ENCODE results near the gene RRP9.
"Not testable (repeated sequence)": the region's sequence is repeated elsewhere in the genome, so short reads cannot be mapped to it uniquely, and the experiment has no call there.

RRP9 gene, protein sequence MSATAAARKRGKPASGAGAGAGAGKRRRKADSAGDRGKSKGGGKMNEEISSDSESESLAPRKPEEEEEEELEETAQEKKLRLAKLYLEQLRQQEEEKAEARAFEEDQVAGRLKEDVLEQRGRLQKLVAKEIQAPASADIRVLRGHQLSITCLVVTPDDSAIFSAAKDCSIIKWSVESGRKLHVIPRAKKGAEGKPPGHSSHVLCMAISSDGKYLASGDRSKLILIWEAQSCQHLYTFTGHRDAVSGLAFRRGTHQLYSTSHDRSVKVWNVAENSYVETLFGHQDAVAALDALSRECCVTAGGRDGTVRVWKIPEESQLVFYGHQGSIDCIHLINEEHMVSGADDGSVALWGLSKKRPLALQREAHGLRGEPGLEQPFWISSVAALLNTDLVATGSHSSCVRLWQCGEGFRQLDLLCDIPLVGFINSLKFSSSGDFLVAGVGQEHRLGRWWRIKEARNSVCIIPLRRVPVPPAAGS

DNA sequence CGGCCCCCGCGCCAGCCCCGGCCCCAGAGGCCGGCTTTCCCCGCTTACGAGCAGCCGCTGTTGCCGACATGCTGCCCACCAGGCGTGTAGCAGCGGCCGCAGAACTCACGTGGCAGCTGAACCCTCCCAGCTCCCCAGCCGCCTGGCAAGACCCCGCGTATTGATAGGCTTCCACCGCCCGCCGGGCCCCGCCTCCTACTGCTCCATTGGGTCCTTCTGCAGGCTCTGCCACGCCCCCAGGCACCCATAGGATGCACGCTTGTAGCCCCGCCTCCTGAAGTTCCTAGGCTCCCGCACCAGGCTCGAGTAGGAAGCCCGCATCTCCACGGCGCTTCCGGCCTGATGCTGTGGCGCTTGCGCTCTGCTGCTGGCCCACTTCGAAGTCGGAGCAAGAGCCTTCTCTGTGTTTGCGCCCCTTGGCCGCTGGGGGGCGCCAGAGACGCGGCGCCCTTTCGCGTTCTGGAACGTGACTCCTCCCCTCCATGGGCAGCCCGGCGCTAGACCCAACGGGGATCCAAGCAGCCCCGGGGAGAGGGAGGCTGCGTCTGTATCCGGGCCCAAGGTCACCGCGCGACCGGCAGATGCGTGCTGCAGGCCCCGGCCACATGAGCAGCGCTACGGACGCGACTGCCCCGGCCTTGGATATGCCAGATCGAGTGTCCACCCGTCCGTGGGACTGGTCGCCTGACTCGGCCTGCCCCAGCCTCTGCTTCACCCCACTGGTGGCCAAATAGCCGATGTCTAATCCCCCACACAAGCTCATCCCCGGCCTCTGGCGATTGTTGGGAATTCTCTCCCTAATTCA lies at the start of gene RRP9, which contains the start of gene PARP3:
TSS of gene RRP9 (minus strand) at position 107 of the 805 bp plus-strand sequence. CDS start at position 70, 37 bp downstream.
TSS of gene PARP3 (plus strand) at position 566 of the 805 bp plus-strand sequence. CDS start 993 bp downstream, outside the sequence.
- DNase-seq (ENCODE audit: low read depth) = peak; percentile 99

DNA sequence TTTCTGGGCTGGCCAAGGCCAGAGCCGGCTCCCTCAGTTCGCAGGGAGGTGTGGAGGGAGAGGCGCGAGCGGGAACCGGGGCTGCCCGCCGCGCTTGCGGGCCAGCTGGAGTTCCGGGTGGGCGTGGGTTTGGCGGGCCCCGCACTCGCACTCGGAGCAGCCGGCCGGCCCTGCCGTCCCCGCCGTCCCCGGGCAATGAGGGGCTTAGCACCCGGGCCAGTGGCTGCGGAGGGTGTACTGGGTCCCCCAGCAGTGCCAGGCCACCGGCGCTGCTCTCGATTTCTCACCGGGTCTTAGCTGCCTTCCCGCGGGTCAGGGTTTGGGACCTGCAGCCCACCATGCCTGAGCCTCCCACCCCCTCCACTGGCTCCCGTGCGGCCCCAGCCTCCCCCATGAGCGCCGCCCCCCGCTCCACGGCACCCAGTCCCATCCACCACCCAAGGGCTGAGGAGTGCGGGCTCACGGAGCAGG lies 48.8 kb upstream of the RRP9 start:
- DNase-seq (ENCODE audit: low read depth) = not testable (repeated sequence)

DNA sequence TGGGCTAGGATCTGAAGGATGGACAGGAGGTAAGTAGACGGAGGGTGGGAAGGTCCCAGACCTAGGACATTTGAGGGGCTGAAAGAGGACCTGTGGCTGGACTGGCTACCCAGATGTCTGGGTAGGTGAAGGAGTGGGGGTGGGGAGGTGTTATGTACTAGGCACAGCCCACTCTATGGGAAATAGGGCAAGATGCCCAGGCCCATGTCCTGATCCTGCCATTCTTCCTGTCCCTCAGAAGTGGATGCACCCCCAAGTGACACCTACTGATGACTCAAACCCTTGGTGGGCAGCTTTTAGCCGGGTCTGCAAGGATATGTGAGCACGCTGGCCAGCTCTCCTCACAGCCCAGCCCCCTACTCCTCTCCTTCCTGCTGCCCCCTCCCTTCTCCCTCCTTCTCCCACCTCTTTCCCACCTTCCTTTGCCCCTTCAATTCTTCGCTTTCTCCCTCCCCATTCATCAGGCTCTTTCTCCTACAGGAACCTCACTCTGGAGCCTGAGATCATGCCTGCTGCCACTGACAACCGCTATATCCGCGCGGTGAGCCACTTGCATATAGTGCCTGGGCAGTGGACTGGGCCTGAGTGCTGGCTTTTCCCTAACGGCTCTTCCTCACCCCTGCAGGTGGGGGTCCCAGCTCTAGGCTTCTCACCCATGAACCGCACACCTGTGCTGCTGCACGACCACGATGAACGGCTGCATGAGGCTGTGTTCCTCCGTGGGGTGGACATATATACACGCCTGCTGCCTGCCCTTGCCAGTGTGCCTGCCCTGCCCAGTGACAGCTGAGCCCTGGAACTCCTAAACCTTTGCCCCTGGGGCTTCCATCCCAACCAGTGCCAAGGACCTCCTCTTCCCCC lies 46.8 kb upstream of the RRP9 start:
- no peak for DNase-seq (ENCODE audit: low read depth)

DNA sequence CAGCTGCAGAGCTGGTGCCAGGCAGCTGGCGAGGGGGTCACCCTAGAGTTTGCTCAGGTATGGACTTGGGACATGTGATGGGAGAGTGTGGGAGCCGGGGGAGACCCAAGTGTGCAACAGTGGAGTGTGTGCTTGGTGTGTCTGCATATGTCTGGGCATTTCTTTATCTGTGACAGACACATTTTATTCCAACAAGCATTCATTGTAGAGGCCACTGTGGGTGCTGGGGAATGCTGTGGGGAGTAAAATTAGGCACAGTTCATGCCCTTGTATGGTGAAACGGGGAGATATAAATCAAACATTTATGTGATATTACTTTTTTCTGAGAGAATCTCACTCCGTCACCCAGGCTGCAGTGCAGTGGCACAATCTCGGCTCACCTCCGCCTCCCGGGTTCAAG lies 45.9 kb upstream of the RRP9 start:
- DNase-seq (ENCODE audit: low read depth) = no peak

DNA sequence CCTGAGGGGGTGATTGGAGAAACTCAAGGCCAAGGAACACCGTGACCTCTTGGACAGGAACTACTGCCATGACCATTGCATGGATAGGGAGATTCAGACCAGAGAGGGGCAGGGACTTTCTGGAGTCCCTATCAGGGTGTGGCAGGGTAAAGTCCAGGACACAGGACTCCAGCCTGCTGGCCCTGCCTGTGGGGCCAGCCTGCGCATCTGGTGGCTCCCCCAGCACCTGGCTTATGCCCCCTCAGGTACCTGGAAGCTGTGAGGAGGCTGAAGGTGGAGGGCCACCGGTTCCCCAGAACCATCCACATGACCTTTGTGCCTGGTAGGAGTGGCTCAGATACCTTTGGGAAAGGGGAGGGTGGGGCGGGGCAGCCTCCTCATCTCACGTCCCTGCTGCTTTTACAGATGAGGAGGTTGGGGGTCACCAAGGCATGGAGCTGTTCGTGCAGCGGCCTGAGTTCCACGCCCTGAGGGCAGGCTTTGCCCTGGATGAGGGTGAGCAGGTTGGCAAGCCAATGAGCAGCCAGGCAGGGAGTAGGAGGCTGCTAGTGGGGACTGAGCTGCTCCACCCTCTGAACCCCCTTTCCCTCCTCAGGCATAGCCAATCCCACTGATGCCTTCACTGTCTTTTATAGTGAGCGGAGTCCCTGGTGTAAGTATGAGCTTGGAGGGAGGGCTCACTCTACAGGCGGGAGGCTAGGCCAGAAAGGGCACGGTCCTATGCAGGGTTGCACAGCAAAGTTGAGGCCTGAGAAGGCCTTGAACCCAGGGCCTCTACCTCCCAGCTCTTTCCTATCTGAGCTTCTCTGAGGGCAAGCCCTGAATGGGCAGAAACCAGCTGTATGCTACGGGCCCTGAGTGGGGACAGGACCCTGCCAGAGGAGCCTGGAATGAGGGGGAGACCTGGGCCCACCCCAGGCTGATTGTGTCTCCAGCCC lies 44.6 kb upstream of the RRP9 start:
- DNase-seq (ENCODE audit: low read depth) = no peak

DNA sequence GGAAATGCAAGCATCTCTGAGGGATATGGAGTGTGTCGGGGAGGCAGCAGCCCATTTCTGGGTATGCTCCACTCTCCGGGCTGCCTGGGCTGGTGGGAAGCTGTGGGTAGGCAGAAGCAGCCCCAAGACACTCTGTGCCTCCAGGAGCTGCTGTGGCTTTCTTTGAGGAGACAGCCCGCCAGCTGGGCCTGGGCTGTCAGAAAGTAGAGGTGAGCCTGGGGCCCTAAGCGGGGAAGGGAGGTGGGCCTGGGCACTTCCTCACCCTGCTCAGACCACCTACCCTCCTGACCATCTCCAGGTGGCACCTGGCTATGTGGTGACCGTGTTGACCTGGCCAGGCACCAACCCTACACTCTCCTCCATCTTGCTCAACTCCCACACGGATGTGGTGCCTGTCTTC lies 43.4 kb upstream of the RRP9 start:
- DNase-seq (ENCODE audit: low read depth) = no peak

DNA sequence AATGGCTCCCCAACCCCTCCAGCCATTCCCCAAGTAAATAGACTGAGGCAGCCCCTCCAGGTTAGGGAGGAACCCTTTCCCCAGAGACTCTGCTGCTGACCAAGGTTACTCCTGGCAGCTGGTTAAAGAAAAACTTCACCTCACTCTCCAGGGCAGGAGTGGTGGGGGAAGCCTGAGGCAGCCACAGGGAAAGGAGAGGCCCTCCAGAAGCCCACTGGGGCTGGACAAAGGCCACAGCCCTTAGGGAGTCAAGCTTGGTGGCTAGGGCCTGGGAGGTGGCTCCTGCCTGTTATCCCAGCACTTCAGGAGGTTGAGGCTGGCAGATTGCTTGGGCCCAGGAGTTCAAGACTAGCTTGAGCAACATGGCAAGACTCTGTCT lies 42.6 kb upstream of the RRP9 start:
- DNase-seq (ENCODE audit: low read depth) = no peak

DNA sequence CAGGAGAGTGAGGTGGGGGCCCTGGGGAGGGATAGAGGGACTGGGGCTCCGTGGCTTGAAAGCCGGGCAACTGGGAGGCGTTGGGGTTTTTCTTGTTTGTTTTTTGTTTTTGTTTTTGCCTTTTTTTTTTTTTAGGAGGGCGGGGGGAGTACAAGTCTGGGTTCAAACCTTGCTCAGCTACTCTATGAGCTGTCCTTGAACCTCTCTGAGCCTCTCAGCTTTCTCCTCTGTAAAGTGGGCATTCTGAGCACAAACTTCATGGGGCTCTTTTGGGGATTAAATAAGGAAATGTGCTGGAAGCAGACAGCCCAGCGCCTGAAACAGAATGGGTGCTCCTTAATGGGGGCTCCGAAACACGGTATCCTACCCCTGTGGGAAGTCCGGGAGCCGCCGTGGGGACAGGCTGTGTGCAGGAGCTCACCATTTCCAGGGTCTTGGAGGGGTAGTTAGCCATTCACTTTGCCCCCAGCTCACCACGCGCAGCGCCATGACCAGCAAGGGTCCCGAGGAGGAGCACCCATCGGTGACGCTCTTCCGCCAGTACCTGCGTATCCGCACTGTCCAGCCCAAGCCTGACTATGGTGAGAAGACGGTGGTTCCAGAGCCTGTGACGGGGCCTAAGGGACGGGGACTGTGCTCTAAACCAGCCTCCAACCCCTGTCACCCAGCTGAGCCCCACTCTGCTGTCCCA lies 42.0 kb upstream of the RRP9 start:
- no peak for DNase-seq (ENCODE audit: low read depth)

DNA sequence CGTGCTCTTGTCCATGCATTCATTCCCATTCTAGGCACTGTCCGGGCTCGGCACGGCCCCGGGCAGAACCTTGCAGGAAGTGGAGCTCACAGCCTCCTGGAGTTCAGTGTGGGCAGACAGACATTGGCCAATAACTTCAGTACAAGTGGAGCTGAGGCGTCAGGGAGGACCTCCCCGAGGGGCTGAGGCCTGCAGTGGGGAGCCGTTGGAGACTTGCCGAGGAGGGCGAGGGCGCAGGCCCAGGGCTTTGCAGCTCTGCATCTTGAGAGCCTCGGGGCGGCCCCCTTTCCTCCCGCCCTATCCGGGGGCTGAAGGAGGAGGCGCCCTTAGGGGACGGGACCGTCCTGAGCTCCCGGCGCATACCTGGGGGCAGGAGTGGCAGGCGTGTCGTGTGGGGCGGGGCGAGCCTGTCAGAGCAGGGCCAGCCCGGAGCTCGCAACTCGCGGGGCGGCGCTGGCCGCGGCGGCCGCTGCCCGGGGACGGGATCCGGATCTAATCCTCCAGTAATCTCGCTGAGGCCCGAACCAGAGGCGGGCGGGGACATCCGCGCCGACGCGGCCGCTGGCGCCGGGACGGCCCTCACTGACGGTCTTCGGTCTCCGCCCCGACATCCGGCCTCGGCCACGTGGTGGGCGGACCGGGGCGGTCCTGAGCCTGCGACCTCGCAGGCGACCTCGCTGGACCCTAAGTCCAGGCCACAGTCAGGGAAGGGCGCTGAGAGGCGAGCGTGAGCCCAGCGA lies 41.3 kb upstream of the RRP9 start, which contains the start of gene ACY1:
TSS of gene ACY1 (plus strand) at position 698 of the 740 bp plus-strand sequence. CDS start 530 bp downstream, outside the sequence.
- peak; percentile 67 for DNase-seq (ENCODE audit: low read depth)

DNA sequence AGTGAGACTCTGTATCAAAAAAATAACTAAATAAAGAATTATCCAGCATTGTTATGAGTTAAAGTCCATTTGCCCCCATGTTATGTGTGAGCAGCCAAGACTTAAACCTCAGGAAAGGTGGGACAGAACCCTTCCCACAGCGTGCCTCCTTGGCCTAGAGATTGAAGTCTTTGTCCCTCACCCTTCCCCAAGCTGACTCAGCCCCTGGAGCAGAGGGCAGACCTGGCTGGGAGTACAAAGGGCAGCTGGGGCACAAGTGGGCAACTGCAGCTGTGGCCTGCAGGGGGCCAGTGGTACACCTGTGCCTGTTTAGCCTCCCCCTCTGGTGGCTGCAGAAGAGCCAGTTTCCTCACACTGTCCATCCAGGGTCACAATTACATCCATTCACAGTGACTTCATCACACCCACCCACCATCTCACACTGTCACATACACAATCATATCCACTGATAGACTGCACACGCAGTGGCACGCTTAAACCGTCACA lies 40.7 kb upstream of the RRP9 start:
- DNase-seq (ENCODE audit: low read depth) = no peak

DNA sequence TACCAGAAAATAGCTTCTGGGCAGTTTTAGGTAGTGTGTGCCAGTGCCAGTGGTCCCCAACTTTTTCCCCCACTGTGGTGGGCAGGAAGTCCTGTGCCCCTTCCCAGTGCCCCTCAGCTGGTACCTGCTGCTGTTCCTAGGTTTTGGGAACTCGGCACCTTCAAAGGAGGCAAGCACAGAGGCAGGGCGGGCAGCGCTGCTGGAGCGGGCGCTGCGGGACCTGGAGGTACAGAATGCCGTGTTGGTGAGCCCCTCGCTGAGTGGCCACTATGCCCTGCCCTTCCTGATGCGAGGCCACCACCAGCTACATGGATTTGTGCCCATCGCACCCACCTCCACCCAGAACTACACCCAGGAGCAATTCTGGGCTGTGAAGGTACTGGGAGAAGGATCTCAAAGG lies 38.5 kb upstream of the RRP9 start:
- DNase-seq (ENCODE audit: low read depth) = no peak

DNA sequence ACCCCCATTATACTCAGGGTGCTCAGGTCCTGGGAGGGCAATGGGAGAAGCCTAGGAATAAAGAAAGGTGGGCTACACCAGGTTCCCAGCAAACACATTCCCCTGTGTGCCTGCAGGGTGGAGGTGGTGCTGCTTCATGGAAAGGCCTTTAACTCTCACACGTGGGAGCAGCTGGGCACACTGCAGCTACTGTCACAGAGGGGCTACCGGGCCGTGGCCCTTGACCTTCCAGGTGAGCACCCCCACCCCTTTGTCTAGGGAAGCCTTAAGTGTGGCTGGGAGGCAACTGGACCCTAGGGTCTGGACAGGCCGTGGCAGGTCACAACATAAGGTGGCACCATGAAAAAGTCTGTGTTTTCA lies 36.4 kb upstream of the RRP9 start:
- DNase-seq (ENCODE audit: low read depth) = no peak

DNA sequence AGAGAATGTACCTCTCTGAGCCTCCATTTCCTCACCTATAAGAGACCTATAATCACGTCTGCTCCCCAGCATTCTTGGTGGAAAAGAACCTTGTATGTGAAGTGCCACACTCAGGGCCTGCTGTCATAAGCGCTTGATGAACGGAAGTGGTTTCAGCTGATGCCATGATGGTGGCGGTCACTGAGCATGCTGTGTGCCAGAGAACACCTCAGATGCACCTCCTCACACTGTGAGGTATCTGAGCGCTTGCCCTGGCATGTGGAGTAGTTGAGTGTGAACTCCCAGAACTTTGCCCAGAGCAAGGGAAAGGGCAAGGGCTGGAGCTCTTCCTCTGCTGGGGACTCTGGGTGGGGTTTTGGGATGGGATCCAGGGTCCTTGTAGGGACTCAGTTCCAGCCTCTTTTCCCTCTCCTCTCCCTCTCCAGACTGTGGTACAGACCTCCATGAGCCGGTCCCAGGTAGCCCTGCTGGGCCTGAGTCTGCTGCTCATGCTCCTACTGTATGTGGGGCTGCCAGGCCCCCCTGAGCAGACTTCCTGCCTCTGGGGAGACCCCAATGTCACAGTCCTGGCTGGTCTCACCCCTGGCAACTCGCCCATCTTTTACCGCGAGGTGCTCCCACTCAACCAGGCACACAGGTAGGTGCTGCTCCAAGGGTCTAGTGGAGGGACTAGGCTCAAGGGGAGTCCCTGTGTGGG lies 35.9 kb upstream of the RRP9 start:
- DNase-seq (ENCODE audit: low read depth) = no peak

DNA sequence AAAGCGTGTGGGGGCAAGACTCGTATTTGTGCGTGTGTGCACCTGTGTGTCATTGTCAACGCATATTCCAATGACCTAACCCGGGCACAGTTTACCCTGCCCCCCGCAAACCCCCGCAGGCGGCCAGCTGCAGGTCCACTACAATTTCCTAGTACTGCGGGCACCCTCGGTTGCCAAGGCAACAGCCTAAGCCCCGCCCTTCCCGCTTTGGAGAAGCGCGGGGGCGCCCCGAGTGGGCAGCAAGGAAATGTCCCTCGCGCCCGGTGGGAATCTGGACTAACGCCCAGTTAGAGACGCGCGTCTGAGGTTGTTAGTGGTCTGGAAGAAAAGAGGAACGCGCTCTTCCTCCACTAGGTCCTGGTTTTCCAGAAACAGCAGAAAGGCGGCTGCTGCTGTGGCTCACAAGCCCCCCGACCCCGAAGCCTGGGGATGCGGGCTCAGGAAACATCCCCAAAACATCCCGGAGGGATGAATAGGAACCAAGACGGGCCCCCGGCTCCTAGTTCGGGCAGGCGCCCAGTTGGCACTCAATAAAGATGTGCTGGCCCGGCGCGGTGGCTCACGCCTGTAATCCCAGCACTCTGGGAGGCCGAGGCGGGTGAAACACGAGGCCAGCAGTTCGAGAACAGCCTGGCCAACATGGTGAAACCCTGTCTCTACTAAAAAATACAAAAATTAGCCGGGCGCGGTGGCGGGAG lies 34.3 kb upstream of the RRP9 start:
- DNase-seq (ENCODE audit: low read depth) = no peak

DNA sequence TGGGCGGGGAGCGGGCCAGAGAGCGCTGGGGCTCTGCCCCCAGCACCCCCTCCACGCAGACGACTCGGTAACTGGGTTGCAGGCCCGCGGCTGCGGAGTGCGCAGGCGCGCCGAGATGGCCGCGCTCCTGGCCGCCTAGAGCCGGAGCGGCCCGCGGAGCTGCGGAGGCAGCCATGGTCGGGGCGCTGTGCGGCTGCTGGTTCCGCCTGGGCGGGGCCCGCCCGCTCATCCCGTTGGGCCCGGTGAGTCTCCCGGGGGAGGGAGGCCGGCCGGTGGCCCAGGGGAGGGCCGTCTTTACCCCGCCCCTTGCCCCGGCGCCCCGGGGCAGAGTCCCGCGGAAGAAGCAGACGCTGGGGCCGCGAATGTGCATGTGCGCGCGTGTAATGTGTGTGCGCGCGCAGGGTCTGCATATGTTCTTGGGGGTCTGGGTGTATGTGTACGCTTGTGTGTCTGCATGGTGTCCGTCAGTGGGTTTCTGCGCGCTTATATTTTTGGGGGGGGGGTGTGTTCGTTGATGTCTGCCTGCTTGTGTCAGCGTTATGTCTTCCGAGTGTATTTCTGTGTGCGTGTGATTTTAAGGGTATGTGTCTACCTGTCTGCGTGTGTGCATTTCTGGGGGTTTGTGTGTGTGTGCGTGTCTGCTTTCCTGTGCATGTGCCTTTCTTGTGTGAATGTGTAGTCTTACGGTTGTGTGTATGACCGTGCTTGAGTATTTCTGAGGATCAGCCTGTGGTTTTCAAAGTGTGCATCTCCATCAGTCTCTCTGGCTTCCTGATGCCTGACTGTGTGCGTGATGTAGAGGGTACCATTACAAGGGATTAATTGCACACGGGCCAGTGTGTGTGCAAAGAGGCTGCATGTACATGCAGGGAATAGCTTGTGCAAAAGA lies 33.5 kb upstream of the RRP9 start, which contains the start of gene ABHD14A:
TSS of gene ABHD14A (plus strand) at position 102 of the 889 bp plus-strand sequence. CDS start at position 174, 72 bp downstream.
- DNase-seq (ENCODE audit: low read depth) = no peak

DNA sequence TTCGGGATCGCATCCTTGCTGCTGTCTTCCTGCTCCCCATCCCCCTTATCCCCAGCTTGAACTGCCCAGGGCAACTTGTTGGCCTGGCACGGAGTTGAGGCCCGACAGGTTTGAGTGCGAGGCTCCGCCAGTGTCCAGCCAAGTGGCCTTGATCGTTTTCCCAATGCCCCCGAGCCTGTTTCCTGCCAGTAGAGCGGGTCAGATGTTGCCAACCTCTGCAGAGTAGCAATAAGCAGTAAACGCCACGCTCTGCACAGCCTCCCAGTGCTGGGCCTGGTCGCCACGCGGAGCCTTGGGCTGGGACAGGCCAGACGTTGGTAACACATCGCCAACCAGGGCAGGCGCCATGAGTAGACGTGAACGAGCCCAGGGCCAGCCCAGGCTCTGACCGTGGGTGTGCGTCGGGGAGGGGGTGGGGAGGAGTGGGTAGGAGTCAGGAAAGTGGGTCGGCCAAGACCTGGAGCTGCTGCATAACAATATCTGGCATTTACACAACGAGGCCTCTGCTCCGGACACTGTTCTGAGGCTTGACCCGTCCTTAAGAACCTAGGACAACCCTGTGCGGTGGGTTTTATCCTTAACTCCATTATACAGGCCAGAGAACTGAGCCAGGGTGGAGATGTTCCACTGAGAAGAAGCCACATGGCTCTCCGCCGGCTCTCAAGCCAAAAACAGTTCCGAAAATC lies 32.7 kb upstream of the RRP9 start:
- DNase-seq (ENCODE audit: low read depth) = no peak

Measured in HS-5 (cell line).